ENCODE measurements around the gene ZNF106.
A peak's percentile ranks its signal among the peaks of the same experiment; 100 is the strongest.

The ZNF106 gene

GRCh38 chr15:42404461-42405235 lies 86.3 kb downstream of the ZNF106 start:
- DNase-seq = no peak

GRCh38 chr15:42403389-42403788 lies 87.6 kb downstream of the ZNF106 start:
- no peak for DNase-seq

GRCh38 chr15:42402455-42403205 lies 88.3 kb downstream of the ZNF106 start:
- DNase-seq = no peak

- DNase-seq = peak; percentile 16
These were observed 89.1 kb downstream of the ZNF106 start for GRCh38 chr15:42401544-42402454.

- no peak for DNase-seq
These were observed 95.1 kb downstream of the ZNF106 start for GRCh38 chr15:42395838-42396237.

GRCh38 chr15:42394106-42394505 lies 96.8 kb downstream of the ZNF106 start:
- DNase-seq = no peak

GRCh38 chr15:42392309-42393024 lies 98.5 kb downstream of the ZNF106 start:
- no peak for DNase-seq

GRCh38 chr15:42387603-42388002 lies 103.3 kb downstream of the ZNF106 start:
- no peak for DNase-seq

GRCh38 chr15:42385980-42386700 lies 104.8 kb downstream of the ZNF106 start:
- no peak for DNase-seq

- DNase-seq = no peak
These were observed 105.5 kb downstream of the ZNF106 start for GRCh38 chr15:42385206-42385979.

GRCh38 chr15:42384597-42384996 lies 106.3 kb downstream of the ZNF106 start:
- DNase-seq = no peak

GRCh38 chr15:42378011-42378410 lies 112.9 kb downstream of the ZNF106 start:
- DNase-seq = no peak

- DNase-seq = no peak
These were observed 115.0 kb downstream of the ZNF106 start for GRCh38 chr15:42375941-42376340.

GRCh38 chr15:42375252-42375651 lies 115.7 kb downstream of the ZNF106 start:
- DNase-seq = no peak

- no peak for DNase-seq
These were observed 116.1 kb downstream of the ZNF106 start for GRCh38 chr15:42374810-42375209.

GRCh38 chr15:42373936-42374335 lies 117.0 kb downstream of the ZNF106 start:
- DNase-seq = no peak

GRCh38 chr15:42373274-42373673 lies 117.7 kb downstream of the ZNF106 start:
- DNase-seq = no peak

- no peak for DNase-seq
These were observed 119.8 kb downstream of the ZNF106 start for GRCh38 chr15:42371096-42371495.

GRCh38 chr15:42368096-42368495 lies 122.8 kb downstream of the ZNF106 start:
- no peak for DNase-seq

- DNase-seq = peak; percentile 6
These were observed 123.9 kb downstream of the ZNF106 start for GRCh38 chr15:42367041-42367440.
